Left colon (tissue), 2 donors: ENCODE results near the gene UBASH3A. TPM values are rescaled to one million over a fixed set of nuclear protein-coding genes. Genes with fewer than 3 reads are reported as not detected.

Experiments used
- ATAC-seq: fragments of 200-7000 bp; cut with Tn5 transposase; one replicate; pipeline ENCODE4 v1.9.1; 2020; ENCODE audit warnings: mild to moderate bottlenecking, moderate library complexity
- DNase-seq, 2 donors: peaks; one replicate each; pipeline ENCODE4 v3.0.0-alpha.2; 2020
- intact Hi-C, 2 donors: fragments of 100-400 bp; cut with DNase I in 1 of 2; cut with micrococcal nuclease in 1 of 2; formaldehyde crosslinking; loops; one replicate each; pipeline versions ENCODE4 v1.11.2 to v1.14.0; 2022; cut with DNase I, micrococcal nuclease
- total RNA-seq, 2 donors: library from RNA; stranded (reverse); fragmentation: NEBNext Ultra II Directional; extraction: Animal tissue kit (Norgen Biotek cat#: 25700); gene quantifications; one replicate each; pipeline ENCODE4 v1.2.1, GENCODE V29; 2021
- donor health status: DM: no; HTN: no; CAD: no.
- donor health status: DM: yes; HTN: yes; CAD: no.

The UBASH3A gene
- total RNA-seq, 2 donors from 2014 or later: 0.67 to 1.0 TPM

DNA sequence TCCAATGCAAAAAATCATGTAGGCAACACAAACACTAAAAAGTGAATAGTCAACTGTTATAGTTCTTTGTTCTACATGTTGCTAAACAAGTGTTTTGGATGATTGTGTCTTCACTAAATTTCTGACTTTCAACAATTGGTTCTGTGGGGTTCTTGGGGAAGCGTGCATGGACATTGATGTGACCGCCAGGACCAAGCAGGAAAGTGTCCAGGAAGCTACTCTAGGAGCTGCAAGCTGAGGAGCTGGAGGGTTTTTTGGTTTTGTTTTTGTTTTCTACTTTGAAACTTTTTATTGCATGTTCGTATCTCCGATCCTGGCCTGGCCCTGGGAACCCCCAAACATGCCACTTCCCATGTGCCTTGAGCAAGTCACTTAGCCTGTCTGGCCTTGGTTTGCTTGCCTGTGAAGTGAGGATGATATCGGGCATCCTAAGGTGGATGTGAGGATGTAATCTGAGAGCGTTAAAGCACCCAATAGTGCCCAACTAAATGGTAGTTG, 15.8 kb upstream of the UBASH3A start:
- intact Hi-C loops: no loop called here
- ATAC-seq (no peak), DNase-seq (peak in 1 of 2 donors; percentile 15)

DNA sequence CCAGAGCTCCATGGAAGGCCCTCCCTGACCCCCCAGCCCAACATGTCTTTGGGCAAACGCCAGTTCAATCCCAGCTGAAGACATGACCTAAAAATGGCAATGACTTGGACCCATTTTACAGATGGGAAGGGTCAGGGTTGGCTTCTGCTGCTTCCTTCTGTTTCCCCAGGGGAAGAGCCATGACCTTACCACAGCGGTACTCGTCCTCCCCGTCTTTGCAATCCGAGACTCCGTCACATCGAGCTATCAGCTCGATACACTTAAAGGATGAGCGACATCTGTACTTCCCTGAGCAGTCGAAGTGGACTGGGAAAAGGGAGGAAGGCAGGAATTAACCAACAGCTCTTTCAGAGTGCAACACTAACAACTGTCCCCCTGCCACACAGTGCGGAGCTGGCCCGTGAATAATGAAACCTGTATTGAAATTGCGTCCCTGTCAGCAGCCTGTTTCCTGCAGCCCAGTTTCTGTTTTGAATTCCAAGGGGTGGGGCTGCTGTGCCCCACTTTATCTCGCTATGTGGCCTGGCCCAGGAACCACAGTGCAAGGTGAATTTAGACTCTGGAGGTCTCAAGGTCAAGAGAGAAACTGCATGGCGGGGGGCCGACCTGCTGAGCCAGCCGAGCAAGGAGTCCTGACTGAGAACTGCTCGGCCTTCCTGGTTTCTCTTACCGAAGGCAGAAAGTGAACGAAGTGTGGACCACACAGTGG, 14.8 kb upstream of the UBASH3A start:
- peak in 1 of 2 donors; percentile 26 for DNase-seq
- peak; percentile 47 for ATAC-seq
- intact Hi-C loops: no loop called here

DNA sequence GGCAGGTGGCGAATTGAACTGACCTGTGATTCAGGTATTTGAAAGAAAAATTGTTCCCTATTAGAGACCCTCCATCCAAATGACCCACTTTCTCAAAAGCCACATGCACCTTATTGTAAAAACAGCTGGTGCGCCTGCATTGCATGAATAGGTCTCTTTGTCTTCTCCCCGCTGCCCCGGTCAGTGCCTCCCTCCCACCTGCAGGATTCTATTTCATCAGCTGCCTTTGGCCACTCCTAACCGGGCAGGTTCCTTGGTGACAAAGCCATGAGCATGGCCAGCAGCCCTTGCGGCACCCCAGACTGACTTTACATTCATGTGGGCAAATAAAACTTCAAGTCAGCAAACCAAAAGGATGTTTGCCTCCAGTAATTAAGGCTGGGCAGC, 14.3 kb upstream of the UBASH3A start:
- peak in 1 of 2 donors; percentile 68 for DNase-seq
- intact Hi-C loops: no loop called here

DNA sequence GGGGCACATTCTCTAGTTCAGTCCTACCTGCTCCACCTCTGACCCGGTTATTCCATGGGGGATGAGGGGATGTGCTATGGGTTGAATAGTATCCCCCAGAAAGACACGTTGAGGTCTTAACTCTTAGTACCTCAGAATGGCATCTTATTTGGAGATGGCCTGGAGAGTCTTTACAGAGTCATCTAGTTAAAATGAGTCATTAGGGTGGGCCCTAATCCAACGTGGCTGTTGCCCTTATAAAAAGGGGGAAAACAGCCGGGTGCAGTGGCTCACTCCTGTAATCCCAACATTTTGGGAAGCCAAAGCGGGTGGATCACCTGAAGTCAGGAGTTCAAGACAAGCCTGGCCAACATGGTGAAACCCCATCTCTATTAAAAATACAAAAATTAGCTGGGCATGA, 13.5 kb upstream of the UBASH3A start:
- ATAC-seq: no peak
- peak in 1 of 2 donors; percentile 16 for DNase-seq
- intact Hi-C loops: loop anchor here in 1 of 2 donors (10.0 kb wide), 1 partner anchor 65 kb away; no protein-coding TSS in a partner anchor

More for the DNA sequence above, 14.3 kb upstream of the UBASH3A start:
- peak; percentile 63 for ATAC-seq

DNA sequence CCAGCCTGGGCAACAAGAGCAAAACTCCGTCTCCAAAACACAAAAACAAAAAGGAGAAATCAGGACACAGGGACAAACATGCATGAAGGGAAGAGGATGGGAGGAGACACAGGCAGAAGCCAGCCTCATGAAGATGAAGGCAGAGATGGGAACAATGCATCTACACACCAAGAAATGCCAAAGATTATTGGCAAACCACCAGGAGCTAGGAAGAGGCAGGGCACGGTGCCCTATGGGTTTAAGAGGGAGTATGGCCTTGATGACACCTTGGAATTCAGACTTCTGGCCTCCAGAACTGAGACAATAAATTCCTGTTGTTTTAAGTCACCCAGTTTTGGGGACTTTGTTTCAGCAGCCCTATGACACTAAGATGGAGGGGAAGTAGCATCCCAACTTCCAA, 13.0 kb upstream of the UBASH3A start:
- intact Hi-C loops: loop anchor here in 1 of 2 donors (10.0 kb wide), 1 partner anchor 64 kb away; no protein-coding TSS in a partner anchor
- peak in 1 of 2 donors; percentile 8 for DNase-seq
- no peak for ATAC-seq

DNA sequence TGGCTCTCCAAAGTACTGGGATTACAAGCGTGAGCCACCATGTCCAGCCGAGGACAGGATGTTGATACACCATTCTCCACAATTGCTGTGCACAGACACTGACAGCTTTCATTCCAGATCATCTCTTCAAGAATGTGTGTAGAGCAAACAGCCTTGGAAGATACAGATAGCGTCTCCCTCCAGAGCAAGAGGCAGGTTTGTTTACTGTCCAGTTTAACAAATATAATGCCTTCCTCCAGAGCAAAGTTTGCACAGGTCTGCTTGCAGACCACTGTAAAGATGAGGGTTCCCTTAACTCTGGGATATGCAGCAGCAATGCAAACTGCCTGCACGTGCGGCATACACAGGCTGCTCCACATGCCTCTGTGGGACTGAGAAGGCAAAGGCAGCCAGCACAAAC, 12.4 kb upstream of the UBASH3A start:
- ATAC-seq (no peak), DNase-seq (no peak)
- intact Hi-C loops: loop anchor here in 1 of 2 donors (10.0 kb wide), 1 partner anchor 64 kb away; no protein-coding TSS in a partner anchor

DNA sequence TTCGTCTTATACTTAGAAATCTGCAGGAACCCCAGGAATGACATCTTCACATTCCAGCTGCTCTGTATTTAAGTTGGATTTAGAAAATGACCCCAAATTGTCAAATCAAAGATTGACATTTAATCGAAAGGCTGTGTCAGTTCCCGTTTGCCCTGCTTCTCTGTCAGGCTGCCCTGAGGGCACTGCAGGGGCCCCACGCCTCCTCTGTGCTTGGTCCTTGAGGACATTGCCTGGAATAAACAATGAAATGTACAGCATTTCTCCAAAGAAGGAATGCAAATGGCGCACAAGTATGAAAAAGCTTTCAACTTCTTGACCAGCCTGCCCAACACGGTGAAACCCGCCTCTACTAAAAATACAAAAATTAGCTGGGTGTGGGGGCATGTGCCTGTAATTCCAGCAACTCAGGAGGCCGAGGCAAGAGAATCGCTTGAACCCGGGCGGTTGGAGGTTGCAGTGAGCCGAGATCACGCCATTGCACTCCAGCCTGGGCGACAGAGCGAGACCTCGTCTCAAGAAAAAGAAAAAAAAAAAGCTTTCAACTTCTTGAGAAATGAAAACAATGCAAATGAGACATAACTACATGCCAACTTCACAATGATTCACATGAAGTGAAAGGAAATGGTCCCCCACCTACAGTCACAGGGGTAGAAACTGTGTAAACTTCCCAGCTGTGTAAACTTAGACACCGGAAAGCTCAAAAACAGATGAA, 10.8 kb upstream of the UBASH3A start:
- ATAC-seq (no peak), DNase-seq (no peak)
- intact Hi-C loops: loop anchor here in 1 of 2 donors (10.0 kb wide), 1 partner anchor 62 kb away; no protein-coding TSS in a partner anchor

DNA sequence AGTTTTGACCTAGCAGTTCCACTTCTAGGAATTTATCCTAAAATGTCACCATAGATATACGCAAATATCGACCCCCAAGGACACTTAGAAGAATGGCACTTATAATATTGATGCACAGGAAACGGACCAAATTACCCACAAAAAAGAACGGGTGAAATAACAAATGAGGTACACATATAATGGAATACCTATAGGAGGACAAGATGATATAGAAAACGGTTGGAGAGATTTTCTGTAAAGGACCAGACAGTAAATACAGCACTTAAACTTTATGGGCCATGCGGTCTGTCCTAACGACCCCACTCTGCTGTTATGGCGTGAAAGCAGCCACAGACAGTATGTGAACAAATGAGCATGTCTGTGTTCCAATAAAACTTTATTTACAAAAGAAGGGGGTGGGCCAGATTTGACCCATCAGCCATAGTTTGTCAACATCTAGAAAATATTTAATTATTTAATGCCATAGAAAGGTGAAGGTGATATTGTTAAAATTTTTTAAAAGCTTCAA, 10.2 kb upstream of the UBASH3A start:
- intact Hi-C loops: loop anchor here in 1 of 2 donors (10.0 kb wide), 1 partner anchor 61 kb away; no protein-coding TSS in a partner anchor
- no peak for DNase-seq
- ATAC-seq: no peak

DNA sequence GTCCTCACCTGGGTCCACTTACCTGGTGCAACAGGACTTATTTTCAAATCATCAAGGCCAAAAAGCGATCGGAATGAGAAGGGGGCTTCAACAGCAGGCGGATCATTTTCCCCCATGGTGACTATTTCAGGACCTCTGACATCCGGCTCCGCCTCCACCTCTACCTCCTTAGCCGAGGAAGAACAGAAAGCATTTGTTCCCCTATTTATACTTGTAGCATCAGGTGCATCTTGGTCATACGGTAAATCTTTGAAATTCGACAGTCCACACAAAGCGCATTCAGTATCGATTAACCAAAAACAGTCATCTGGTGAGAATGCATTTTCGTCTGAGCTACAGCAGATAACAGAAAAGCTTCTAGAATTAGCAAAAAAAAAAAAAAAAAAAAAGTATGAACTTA, 8.4 kb upstream of the UBASH3A start:
- DNase-seq: peak in 1 of 2 donors; percentile 14
- intact Hi-C loops: loop anchor here in 1 of 2 donors (10.0 kb wide), 1 partner anchor 59 kb away; no protein-coding TSS in a partner anchor
- no peak for ATAC-seq

DNA sequence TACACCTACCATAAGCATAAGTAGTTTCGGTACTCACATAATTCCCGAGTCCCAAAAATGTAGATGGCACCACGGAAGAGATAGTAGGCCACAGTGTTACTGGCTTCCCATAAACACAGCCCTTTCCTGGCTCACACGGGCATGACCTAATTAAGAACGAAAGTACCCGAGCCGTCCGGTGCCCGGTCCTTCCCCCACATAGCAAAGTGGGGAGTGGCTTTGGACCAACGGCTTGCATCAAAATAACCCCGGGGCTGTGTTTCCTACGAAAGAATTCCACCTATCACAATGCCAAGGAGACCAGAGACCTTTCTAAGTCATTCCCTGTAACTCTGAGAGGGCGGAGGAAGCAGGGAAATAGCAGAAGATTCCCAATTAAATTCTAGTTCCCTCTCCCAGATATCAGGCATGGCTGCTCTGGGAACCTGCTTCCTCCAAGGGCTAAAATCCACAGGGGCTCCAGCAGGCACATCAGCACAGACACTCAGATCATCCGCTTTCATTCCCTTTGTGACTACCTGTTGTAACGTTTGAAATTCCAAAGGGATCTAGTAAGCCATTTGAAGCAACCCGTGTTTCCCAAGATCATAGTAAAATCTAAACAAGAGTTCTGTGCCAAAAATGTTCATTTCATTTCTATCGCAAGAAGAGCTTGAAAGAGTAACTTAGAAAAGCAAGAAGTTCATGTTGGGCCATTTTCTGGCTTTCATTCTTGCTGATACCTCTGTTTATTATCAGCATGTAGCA, 7.6 kb upstream of the UBASH3A start, which contains the start of gene TMPRSS3:
Gene TMPRSS3, minus strand, starts transcription at position 148 of the 747 bp plus-strand sequence. CDS start 635 bp downstream, outside the sequence.
- DNase-seq (peak in 1 of 2 donors; percentile 11), ATAC-seq (no peak)
- intact Hi-C loops: loop anchor here in 1 of 2 donors (10.0 kb wide), 1 partner anchor 59 kb away; no protein-coding TSS in a partner anchor

DNA sequence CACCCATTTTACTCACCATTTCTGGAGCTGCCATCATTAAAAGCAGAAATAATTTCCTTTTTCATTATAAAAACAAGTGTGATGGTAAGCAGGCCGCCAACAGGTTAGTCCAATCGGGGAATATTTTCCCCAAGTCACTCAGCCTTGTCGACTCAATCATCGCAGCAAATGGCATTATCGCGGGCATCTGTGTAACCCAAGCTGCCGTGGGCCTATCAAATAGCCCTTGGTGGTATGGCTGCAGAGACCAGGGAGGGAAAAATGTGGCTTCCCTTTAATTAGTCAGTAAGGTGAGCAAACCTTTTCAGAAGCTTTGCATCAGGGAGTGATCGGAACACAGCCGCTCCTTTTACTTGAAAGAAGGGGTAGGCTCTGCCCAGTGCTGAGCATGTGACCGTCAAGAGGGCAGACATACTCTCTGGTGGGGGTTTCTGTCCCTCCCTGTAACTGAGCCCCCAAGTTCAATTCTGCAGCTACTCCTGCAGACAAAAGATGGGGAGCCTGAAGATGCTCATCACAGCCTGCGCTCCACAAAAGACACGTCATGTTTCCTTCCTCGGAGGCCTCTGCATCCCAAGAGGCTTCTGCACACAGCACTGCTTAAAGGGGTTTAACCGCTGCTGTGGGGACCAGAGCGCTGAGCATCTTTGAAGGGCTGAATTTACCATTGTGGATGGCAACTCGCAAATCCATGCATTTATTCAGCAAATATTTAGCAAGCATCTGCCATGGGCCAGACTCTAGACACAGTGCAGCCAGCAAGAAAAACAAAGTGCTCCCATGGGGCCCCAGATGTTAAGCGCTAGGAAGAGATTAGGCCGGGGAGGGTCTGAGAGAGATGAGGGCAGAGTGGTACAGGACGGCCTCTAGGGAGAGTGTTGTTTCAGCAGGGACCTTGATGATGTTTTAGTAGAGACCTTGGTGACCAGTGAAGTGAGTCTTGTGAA, 6.6 kb upstream of the UBASH3A start:
- intact Hi-C loops: loop anchor here in 1 of 2 donors (10.0 kb wide), 1 partner anchor 58 kb away; no protein-coding TSS in a partner anchor
- ATAC-seq: no peak
- DNase-seq: no peak

DNA sequence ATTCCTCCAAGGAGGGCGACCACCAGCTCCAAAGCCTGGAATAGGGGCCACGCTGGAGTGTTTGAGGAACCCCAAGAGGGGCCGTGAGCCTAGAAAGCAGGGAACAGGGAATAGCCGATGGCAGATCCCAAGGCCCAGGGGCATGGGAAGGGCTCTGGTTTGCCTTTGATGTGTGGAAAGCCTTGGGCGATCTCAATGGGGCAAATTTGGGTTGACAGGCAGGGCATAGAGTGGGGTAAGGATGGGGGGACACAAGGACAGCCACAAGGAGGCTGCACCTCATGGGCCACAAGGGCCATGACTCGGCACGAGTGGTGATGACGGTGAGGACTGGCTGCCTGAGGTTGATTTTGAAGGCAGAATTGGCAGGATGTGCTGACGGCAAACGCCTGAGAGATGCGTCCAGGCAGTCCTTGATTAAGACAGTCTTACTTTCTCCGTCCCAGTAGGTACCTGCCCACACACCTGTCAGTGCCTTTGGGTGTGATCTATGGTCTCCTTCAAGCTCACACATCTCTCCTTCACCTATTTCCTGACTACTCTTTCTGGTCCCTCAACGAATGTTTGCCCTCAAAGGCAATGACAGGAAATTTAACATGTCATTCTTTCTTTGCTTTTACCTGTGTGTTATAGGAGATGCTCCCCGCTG, 5.8 kb upstream of the UBASH3A start:
- no peak for ATAC-seq
- intact Hi-C loops: loop anchor here in 1 of 2 donors (10.0 kb wide), 1 partner anchor 57 kb away; no protein-coding TSS in a partner anchor
- DNase-seq: no peak

DNA sequence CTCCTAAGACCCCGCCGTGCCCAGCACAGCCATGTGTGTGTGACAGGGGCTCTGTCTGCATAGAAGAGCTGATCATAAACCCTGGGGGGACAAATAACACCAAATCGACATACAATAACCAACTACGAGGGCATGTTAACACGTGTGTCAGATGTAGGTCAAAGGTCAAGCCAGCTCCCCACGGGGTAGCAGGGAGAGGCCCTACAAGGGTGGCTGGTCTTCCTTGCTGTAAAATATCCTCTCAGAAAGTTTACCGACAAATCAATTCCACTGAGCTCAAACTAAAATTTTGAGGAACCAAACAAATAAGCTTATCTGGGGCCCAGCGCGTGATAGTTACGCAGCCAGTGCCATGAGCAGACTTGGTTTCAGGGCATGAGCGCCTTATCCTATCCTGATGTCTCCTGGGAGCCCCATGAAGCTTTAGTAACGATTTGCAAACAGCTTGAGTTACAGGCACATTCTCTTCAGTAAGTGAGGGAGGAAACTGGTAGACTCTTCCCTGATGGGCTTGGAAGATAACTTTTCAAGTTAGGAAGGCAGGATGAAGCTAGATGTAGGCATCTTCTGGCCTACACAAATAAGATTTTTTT, 5.2 kb upstream of the UBASH3A start:
- DNase-seq (no peak), ATAC-seq (no peak)
- intact Hi-C loops: loop anchor here in 1 of 2 donors (10.0 kb wide), 1 partner anchor 56 kb away; no protein-coding TSS in a partner anchor

DNA sequence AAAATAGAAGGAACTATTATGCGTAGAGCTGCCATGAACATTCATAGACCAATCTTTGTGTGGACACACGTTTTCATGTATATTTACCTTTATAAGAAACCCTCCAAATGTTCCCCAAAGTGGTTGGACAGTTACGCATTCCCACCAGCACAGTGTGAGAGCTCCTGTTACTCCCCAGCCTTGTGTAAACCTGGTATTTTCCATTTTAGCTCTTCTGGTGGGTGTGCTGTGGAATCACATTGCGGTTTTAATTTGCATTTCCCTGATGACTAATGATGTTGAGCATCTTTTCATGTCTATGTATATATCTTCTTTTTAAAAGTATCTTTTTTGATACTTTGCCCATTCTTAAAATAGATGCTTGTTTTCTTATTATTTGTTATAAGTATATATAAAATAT, 3.2 kb upstream of the UBASH3A start:
- intact Hi-C loops: no loop called here
- DNase-seq (no peak), ATAC-seq (no peak)

DNA sequence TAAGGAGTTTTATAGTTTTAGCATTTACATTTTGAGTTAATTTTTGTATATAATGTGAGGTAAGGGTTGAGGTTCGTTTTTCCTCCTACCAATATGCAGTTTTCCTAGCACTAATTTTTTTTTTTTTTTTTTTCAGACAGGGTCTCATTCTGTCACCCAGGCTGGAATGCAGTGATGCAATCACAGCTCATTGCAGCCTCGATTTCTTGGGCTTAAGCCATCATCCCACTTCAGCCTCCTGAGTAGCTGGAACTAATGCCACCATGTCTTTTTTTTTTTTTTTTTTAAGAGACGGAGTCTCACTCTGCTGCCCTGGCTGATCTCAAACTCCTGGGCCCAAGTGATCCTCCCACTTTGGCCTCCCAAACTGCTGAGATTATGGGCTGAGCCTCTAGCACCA, 2.5 kb upstream of the UBASH3A start:
- DNase-seq (no peak), ATAC-seq (no peak)
- intact Hi-C loops: no loop called here

DNA sequence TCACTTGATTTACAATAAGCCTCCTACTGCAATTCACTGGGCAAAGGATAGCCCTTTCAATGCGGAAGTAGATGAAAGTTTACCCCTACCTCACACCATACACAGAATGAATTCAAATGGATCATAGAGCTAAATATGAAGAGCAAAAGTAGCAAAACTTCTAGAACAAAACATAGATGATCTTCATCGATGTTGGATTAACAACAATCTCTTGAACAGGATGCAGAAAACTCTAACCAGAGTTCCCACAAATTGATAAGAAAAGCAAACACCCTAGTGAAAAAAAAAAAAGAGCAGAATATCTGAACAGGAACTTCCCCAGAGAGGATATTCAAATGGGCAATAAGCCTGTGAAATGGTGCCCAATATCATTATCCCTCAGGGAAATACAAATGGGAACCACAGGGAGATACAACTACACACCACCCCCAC, 1.9 kb upstream of the UBASH3A start:
- intact Hi-C loops: no loop called here
- no peak for ATAC-seq

More for the DNA sequence above, 1.9 kb upstream of the UBASH3A start:
- DNase-seq: no peak
